ENCODE data around the gene PHOSPHO2.

Gene PHOSPHO2

GRCh38 chr2:169746240-169746639 lies 52.0 kb downstream of the PHOSPHO2 start:
- Histone ChIP-seq H3K4me3 (ENCODE audit: low read depth, low read length) (no peak overlapping the region), H3K9me3 (ENCODE audit: control insufficient read depth, insufficient read depth, low read depth, low read length) (no peaks in the 10 kb centered on the region), H3K27ac (ENCODE audit: extremely low read depth, low read depth, low read length) (no peak overlapping the region), H3K4me1 (ENCODE audit: control insufficient read depth, insufficient read depth, low read length) (no peaks in the 10 kb centered on the region), H3K36me3 (ENCODE audit: control insufficient read depth in 2 of 2, insufficient read depth in 1 of 2, low read length in 2 of 2) (peaks cover 61 to 82% of the 10 kb centered on the region in 2 experiments)
- no peak for TF ChIP-seq ZBTB21 (tag by site-specific recombination; IDR thresholded peaks at IDR 0.05)
- ChIA-PET POLR2A (interaction anchor here (2.0 kb wide), 1 partner anchor 13 kb away, joined by 6 read pairs; the partner anchor contains the start of gene KLHL23), CTCF (interaction anchor here (0.7 kb wide), 1 partner anchor 222 kb away, joined by 3 read pairs; no protein-coding TSS in a partner anchor)

- Histone ChIP-seq H3K27ac (ENCODE audit: extremely low read depth, low read depth, low read length) (no peak overlapping the region), H3K4me1 (ENCODE audit: control insufficient read depth, insufficient read depth, low read length) (no peaks in the 10 kb centered on the region), H3K4me3 (ENCODE audit: low read depth, low read length) (no peak overlapping the region), H3K9me3 (ENCODE audit: control insufficient read depth, insufficient read depth, low read depth, low read length) (no peaks in the 10 kb centered on the region), H3K36me3 (ENCODE audit: control insufficient read depth in 2 of 2, insufficient read depth in 1 of 2, low read length in 2 of 2) (peaks cover 47 to 68% of the 10 kb centered on the region in 2 experiments)
- TF ChIP-seq ZNF837 (tag by site-specific recombination; IDR thresholded peaks at IDR 0.05) (no peak), GLIS2 (tag by site-specific recombination; IDR thresholded peaks at IDR 0.05) (no peak), ZBTB10 (tag by site-specific recombination; IDR thresholded peaks at IDR 0.05) (no peak)
- POLR2A ChIA-PET, result no interaction called here
- CTCF ChIA-PET, result no interaction called here
Observed at GRCh38 chr2:169748319-169748718, 54.0 kb downstream of the PHOSPHO2 start.

Measured in HEK293 (cell line).